NCI-H2227 treated with DMSO at 0.1 percent for 48 hours (cell line): Measurements from ENCODE around the gene DMPK.

Experiments used
- DNase-seq: peaks from one replicate; lab custom pipeline; 2025; lab: John Stamatoyannopoulos, UW

The DMPK gene

DNA sequence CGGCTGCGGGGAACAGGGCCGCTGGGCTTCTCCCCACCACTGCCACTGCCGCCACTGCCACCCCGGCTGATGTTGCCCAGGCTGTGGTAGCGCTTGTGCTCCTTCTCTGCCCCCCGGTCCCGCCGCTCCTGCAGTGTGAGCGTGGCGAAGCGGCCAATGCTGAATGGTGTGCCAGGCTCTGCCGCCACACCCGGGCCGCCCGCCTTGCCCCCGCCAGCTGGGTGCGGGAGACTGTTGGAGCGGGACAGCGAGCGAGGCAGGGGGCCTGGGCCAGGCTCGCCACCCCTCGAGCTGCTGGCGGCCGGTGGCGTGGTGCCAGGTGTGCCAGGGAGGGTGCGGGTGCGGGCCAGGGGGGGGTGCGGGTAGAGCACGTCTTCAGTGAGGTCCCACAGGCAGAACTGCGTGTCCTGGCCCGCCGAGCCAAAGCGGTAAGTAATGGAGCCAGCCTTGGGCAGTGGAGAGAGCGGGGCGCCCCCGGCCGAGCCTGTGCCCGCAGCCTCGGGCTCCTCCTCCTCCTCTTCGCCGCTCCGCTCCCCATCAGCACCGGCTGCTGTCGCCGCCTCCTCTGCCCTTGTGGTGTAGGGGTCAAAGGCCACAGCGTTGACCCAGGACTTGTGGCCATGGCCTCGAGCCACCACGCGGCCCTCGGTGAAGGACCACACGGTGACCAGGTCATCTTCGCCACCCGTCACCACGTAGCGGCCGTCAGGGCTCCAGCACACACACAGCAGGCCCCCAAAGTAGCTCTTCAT is 3.7 kb upstream of the DMPK start:
- DNase-seq, result no peak

DNA sequence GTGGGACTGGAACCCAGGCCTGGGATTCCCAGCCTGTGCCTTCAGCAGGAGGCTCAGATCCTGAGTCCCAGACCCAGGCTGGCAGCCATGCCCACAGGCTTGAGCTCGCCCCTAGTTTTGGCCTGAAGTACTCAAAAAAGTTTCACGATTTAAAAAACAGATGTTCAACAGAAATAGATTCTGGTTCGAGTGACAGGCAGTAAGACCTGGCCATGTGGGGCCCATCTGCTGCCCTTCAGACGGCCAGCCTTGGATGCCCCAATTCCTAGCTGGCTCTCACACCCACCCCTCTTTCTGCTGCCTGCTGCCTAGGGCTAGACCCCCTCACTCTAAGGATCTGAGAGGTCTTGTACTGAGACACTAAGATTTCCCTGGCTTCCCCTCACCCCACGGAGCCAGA is 2.8 kb upstream of the DMPK start:
- DNase-seq, result no peak

DNA sequence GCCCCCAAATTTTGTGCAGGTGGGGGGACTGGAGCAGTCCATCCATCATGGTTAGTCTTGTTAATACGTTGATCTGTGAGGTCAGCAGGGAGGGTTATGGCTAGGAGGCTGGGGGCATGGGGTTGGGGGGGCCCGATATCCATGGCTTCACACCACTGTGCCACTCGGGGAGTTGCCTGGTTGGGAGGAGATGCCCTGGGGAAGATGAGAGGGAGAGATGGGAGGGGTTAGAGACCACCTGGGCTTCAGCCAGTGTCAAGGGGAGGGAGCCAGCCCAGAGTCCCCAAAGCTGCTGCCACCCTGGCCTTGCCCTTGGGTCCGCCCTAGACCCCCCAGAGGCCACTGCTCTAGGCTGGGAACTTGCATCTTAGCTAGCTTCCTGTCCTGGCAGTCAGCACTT is 1.8 kb upstream of the DMPK start:
- no peak for DNase-seq

DNA sequence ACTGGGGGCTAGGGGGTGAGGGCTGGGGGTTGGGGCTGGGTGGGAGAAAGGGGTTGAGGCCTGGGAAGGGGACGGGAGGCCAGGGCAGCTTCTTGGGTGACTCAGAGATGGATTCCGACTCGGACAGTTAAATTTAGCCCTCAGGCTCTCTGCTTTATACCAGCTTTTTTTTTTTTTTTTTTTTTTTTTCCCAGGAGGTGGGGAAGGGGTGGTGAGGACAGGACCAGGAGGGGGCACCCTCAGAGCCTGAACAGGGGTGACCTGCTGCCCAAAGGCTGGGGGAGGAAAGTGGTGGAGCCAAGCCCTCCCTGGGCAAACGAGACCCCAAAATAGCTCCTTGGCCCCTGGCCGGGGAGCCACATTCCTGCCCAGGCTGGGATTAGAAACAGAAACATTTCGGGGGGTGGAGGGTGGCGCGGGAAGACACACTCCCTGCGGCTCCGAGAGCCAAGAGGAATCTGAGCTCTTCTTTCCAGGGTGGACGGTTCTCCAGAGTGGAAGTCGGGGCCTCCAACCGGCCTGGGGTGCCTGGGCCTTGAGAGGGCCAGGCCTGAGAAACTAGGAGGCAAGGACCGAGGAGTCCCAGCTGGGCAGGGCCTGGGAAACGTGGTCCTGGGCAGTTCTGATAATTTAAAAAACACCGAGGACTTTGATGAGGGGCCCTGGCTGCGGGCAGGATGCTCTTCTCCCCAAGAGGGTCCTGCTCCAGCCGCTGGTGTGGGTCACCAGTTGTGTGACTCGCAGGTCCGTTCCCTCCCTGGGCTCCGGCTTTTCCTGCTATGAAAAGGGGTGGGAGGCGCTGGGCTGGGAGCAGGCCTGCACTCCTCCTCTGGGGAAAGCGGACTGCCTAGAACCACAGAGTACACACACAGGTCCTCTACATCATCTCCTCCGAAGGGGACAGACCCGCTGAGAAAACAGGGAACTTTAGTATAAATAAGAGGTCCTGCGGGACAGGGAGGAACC is 813 bp upstream of the DMPK start:
- no peak for DNase-seq

DNA sequence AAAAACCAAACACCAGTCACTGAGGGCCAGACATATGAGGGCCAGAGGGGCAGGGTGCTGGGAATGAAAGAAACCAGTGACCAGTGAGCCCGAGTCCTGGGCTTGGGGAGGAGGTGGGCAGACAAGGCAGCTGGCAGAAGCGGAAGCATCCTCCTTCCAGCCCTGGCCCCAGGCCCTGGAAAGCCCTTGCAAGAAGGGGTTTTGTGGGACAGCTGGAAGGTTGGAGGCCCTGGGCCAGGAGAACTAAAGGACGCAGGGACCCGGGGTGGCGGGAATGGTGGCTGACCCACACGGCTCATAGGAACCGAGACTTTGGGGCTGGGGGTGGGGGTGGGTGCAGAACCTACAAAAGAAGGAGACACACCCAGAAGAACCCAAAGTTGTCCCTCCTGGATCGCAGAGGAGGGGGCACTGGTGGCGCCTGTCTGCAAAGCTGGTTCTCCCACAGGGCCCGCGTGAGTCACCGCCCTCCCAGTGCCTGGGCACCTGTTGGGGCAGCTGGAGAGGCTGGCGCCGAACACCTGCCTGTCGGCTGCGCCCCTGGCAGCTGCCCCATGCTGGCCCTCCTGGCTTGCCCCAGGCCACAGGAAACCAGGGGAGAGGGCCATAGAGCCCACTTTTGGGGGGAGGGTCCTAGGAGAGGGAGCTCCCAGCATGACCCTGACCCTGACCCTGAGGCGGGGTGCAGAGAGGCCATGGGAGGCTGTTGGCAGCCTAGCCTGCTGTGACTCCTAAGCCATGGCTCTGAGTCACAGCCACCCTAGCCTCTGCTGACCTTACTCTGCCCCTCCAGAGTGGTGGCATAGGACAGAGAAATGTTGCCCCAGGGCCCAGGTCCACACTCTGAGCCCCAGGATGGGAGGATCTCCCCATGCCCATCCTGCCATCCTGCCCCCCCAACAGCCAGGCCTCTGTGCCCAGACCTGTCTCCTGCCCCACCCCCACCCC is 802 bp downstream of the DMPK start:
- DNase-seq, result no peak

DNA sequence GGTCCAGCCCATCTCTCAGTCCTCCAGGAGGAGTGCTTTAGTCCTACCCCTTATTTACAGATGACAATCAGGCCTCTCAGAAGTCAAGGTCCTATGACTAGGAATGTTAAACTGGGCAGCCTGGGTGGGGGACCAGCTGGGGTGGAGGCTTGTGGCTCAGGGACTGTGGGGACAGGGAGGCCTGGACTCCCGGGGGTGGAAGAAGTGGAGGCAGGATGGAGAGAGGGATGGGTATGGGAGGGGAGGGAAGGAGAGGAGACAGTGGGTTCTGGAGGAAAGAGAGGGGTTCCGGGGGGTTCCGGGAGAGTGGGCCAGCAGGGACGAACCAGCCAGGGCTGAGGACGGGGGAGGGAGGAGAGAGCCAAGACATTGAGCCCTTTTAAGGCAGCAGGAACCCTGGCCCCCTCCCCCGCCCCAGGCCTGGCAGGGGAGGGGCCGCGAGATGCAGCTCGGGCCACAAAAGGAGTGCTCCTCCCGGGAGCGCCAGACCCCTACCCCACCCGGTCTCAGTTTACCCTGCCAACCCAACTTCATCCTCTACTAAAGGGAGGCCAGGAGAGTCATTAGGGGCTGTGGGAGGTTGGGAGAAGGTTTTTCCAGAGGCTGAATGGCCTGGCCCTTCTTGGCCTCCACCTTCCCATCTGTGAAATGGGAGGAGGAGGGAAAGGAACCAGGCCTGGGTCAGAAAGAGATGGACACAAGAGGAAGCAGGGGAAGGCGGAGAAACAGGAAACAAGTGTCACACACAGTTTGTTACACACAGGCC is 1.7 kb downstream of the DMPK start:
- DNase-seq, result no peak

DNA sequence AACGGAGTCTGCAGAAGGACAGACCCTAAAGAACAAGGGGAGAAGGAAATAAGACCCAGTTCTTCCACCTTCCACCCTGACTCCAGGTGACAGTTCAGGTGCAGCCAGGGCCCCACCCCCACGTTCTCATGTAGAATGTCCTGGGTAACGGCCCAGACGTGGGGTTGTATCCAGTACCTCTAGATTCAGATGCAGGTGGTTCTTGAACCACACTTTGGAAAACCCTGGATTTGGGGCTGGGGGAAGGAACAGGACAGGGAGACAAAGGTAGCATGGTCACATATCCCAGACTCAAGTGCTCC is 2.2 kb downstream of the DMPK start:
- no peak for DNase-seq

DNA sequence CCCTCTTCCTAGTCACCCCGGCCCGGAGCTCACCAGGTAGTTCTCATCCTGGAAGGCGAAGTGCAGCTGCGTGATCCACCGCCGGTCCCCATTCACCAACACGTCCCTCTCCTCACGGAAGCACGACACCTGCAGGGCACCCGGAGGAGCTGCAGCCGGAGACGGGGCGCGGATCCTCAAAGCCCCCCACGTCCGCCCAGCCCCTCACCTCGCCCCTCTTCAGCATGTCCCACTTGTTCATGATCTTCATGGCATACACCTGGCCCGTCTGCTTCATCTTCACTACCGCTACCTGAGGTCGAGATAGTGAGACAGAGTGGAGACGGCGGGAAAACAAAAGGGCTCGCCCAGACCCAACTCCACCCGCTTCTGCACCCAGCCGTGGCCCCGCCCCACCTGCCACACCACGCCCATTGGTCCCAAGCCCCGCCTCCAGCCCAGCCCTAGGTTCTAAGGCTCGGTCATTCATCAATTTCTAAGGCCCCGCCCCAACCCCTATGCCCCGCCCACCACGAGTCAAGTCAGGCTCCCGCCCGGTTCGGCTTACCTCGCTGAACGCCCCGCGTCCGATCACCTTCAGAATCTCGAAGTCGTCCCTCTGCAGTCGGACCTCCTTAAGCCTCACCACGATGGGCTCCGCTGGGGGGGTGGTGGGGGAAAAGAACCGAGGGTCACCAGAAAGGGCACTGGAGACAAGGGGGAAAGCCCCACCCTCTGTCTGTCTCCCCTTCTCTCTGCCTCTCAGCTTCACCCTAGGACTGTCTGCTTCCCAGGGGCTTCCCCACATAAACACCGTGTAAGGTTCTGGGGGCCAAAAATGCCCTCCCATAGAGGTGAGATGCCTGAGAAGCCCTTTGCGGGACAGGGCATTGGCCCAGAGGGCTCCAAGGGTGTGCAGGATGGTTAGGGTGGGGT is 2.8 kb downstream of the DMPK start:
- DNase-seq, result peak; percentile 81

DNA sequence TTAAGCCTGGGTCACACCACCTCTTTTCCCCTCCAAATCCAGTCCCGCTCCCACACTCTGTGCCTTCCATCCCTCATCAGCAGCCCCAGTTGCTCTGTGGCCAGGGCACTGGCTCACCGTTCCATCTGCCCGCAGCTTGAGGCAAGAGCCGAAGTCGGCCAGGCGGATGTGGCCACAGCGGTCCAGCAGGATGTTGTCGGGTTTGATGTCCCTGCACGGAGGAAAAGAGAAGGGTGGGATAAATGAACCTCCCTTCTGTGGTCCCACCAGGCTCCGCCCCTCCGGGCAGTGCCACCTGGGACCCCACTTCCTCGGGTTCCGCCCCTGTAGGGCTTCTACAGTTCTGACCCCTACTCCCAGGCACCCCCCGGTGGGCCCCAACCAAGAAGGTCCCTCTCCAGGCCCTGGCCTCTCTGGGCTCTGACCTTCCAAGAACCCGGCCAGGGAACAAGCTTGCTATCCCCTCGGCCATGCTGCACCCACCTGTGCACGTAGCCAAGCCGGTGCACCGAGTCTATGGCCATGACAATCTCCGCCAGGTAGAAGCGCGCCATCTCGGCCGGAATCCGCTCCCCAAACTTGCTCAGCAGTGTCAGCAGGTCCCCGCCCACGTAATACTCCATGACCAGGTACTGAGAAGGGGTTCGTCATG is 4.2 kb downstream of the DMPK start:
- no peak for DNase-seq

DNA sequence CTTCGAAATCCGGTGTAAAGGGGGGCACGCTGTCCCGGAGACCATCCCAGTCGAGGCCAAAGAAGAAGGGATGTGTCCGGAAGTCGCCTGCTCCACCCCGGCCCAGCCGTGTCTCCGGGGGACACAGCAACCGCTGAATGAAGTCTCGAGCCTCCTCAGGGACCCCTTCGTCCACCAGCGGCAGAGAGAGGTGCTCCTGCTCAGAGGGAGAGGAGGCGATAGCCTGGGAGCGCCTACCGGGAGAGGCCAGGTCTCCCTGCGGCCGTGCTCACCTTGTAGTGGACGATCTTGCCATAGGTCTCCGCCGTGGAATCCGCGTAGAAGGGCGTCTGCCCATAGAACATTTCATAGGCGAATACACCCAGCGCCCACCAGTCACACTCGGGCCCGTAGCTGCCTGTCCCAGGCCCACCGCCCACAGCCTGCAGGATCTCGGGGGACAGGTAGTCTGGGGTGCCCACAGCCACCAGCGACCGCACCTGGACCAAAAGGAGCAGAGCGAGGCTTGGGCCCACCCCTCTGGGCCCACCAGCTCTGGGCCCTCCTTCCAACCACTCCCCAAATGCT is 4.8 kb downstream of the DMPK start:
- no peak for DNase-seq

DNA sequence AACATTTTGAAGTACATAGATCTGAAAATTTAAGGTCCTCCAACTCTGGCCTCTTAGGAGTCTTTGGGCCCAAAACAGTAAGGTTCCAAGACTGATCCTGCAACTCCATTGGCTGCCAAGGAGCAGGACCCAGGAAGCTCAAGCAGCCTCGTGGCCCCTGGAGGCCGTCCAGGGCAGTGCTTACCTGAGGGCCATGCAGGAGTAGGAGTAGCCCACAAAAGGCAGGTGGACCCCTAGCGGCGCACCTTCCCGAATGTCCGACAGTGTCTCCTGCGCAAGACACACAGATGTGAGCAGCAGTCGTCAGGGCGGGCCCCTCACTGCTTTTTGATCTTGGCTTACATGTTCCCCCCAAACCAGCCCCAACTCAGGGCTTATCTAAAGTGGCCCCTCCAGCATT is 7.5 kb downstream of the DMPK start:
- no peak for DNase-seq

DNA sequence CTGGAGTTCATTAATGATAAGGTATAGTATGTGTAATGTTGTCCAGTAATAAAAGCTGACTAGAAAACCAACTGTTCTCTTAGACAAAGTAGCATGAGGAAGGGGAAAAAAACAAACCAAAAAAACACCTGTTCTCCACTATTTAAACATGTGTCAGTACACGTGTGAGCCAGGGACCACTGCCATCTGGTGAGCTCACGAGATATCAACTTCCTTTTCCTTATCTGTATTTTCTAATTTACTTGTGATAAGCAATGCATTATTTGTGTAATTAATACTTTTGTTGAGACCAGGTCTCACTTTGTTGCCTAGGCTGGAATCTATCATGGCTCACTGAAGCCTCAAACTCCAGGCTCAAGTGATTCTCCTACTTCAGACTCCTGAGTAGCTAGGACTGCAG is 8.9 kb downstream of the DMPK start:
- DNase-seq, result no peak

DNA sequence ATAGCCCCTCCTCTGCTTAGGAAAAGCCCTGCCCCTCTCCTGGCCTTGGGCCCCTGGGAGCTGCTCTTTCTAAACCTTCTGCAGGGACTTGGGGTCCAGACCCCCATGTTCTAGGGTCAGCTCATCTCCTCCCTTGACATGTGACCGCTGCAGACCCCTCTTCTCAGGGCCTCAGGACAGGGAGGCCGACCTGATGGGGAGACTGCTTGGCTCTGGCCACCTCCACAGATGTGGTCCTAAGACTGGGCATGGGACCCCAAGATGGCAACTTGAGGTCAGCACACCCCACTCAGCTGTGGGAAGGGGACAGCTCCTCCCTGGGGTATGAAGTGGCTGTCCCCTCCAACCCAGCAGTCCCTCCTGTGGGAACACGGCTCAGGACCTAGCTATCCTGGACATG is 9.4 kb downstream of the DMPK start:
- no peak for DNase-seq

DNA sequence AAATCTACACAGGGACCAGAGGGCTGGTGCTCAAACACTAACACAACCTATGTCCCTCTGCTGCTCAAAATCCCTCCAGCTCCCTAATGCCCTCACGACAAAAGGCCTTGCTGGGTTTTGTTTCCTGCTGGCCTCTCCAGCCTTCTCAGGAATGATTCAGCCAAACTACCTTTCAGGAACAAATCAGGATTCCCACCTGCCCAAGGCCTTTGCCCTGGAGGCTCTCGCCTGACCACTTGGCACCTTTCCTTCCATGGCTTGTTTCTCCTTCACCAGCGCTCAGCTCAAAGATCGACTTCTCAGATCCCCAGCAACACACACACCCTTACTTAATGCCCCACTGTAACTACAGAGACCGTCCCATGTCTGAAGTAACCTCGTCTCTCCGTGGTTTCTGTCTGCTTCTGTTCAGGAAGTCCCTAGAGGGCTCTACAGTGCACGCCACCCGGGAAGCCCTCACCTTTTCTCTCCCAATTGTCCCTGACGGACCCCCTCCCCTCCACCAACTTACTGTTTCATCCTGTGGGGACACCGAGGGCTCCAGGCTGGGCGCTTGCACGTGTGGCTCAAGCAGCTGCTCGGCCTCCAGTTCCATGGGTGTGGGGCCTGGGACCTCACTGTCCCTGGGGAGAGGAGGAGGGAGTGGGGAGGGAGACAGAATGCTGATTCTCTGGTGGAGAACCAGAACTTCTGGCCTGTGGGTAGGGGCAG is 10.0 kb downstream of the DMPK start:
- no peak for DNase-seq

DNA sequence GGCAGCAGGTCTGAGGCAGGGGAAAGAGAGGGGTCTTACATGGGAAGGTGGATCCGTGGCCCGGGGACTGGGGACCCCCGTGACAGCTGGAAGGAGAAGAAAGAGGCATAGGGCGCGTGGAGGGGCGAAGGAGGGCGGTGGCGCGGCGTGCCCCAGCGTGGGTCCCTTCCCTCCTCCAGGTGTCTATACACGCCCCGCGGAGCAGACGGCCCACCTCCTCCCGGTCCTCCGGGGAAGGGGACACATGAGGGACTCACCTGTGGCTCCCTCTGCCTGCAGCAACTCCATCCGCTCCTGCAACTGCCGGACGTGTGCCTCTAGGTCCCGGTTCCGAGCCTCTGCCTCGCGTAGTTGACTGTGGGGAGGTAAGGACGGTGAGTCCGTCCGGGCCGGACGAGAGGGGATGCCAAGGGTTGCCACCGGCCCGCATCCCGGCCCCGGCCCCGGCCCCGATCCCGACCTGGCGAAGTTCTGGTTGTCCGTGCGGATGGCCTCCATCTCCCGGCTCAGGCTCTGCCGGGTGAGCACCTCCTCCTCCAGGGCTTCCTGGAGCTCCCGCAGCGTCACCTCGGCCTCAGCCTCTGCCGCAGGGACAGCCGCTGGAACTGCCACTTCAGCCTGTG is 10.9 kb downstream of the DMPK start:
- DNase-seq, result no peak

DNA sequence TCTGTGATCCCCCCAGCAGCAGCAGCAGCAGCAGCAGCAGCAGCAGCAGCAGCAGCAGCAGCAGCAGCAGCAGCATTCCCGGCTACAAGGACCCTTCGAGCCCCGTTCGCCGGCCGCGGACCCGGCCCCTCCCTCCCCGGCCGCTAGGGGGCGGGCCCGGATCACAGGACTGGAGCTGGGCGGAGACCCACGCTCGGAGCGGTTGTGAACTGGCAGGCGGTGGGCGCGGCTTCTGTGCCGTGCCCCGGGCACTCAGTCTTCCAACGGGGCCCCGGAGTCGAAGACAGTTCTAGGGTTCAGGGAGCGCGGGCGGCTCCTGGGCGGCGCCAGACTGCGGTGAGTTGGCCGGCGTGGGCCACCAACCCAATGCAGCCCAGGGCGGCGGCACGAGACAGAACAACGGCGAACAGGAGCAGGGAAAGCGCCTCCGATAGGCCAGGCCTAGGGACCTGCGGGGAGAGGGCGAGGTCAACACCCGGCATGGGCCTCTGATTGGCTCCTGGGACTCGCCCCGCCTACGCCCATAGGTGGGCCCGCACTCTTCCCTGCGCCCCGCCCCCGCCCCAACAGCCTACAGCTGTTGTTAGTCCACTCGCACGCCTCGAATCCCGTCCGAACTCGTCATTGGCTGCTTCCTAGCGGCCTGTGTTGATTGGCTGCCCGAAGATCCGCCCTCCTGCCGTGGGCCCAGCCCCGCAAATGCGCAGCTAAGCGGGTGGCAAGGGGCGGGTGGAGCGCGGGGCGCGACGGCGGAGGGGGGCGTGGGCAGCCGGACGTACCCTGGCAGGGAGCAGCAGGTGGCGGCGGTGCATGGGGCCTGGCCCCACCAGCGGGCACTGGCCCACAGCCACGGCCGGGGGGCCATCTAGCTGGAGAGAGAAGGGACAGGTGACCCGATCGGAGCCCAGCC is 11.8 kb downstream of the DMPK start:
- DNase-seq, result peak; percentile 93

DNA sequence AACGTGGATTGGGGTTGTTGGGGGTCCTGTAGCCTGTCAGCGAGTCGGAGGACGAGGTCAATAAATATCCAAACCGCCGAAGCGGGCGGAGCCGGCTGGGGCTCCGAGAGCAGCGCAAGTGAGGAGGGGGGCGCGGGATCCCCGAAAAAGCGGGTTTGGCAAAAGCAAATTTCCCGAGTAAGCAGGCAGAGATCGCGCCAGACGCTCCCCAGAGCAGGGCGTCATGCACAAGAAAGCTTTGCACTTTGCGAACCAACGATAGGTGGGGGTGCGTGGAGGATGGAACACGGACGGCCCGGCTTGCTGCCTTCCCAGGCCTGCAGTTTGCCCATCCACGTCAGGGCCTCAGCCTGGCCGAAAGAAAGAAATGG is 12.5 kb downstream of the DMPK start:
- DNase-seq, result peak; percentile 50
